H9 (cell line): Measurements from ENCODE around the gene VPREB3. TPM values are rescaled to one million over a fixed set of nuclear protein-coding genes. Genes with fewer than 3 reads are reported as not detected.
A peak's percentile ranks its signal among the peaks of the same experiment; 100 is the strongest.

Experiments used
- DNase-seq: peaks from one replicate; pipeline ENCODE4 v3.0.0-alpha.2; 2017
- H2AFZ ChIP-seq: one replicate; pipeline ENCODE4 v1.6.1; 2013; ENCODE audit warnings: mild to moderate bottlenecking, low read length, control low read depth, moderate library complexity
- H2AK5ac ChIP-seq: 2 replicates; pipeline ENCODE4 v1.6.1; 2013; ENCODE audit warnings: low read length, control low read depth, mixed read lengths; ENCODE audit not compliant: insufficient read length
- H2BK120ac ChIP-seq: one replicate; pipeline ENCODE4 v1.6.1; 2013; ENCODE audit warnings: low read depth, mild to moderate bottlenecking, low read length, control low read depth, inconsistent platforms; ENCODE audit not compliant: poor library complexity, severe bottlenecking
- H2BK12ac ChIP-seq: 2 replicates; pipeline ENCODE4 v1.6.1; 2013; ENCODE audit warnings: low read length, control low read depth, mixed read lengths, low read depth; ENCODE audit not compliant: insufficient read length
- H2BK15ac ChIP-seq: 2 replicates; pipeline ENCODE4 v1.6.1; 2013; ENCODE audit warnings: low read depth, low read length, control low read depth
- H2BK20ac ChIP-seq: one replicate; pipeline ENCODE4 v1.6.1; 2013; ENCODE audit warnings: low read depth, mild to moderate bottlenecking, low read length, control low read depth, inconsistent platforms; ENCODE audit not compliant: poor library complexity, severe bottlenecking
- H2BK5ac ChIP-seq: 2 replicates; pipeline ENCODE4 v1.6.1; 2013; ENCODE audit warnings: low read length, control low read depth, mixed read lengths; ENCODE audit not compliant: insufficient read length
- H3K14ac ChIP-seq: 2 replicates; pipeline ENCODE4 v1.6.1; 2013; ENCODE audit warnings: low read length, control low read depth; ENCODE audit not compliant: insufficient read depth
- H3K18ac ChIP-seq: 2 replicates; pipeline ENCODE4 v1.6.1; 2013; ENCODE audit warnings: low read depth, mild to moderate bottlenecking, mixed read lengths, low read length, control low read depth; ENCODE audit not compliant: insufficient read length
- H3K23ac ChIP-seq: 2 replicates; pipeline ENCODE4 v1.6.1; 2013; ENCODE audit warnings: low read length, control low read depth, mixed read lengths, low read depth; ENCODE audit not compliant: insufficient read length
- H3K23me2 ChIP-seq: 2 replicates; pipeline ENCODE4 v1.6.1; 2013; ENCODE audit warnings: low read depth, mild to moderate bottlenecking, mixed read lengths, low read length, control low read depth; ENCODE audit not compliant: insufficient read length, poor library complexity, severe bottlenecking
- H3K27ac ChIP-seq: 2 replicates; pipeline ENCODE4 v1.5.1; 2013; ENCODE audit warnings: low read length, control low read depth, mixed read lengths, low read depth; ENCODE audit not compliant: insufficient read length
- H3K27me3 ChIP-seq: 2 replicates; pipeline ENCODE4 v1.6.1; 2013; ENCODE audit warnings: low read length, control low read depth, inconsistent platforms; ENCODE audit not compliant: insufficient read depth
- H3K4ac ChIP-seq: 2 replicates; pipeline ENCODE4 v1.6.1; 2013; ENCODE audit warnings: low read depth, mild to moderate bottlenecking, control low read depth, inconsistent platforms, low read length, moderate library complexity
- H3K4me1 ChIP-seq: 2 replicates; pipeline ENCODE4 v1.6.1; 2013; ENCODE audit warnings: low read length, control low read depth, inconsistent platforms; ENCODE audit not compliant: insufficient read depth
- H3K4me2 ChIP-seq: 2 replicates; pipeline ENCODE4 v1.6.1; 2013; ENCODE audit warnings: low read length, control low read depth, mixed read lengths; ENCODE audit not compliant: insufficient read length, insufficient read depth
- H3K56ac ChIP-seq: 2 replicates; pipeline ENCODE4 v1.6.1; 2013; ENCODE audit warnings: low read depth, mild to moderate bottlenecking, mixed read lengths, low read length, control low read depth; ENCODE audit not compliant: insufficient read length
- H3K79me1 ChIP-seq: 2 replicates; pipeline ENCODE4 v1.6.1; 2013; ENCODE audit warnings: low read depth, mild to moderate bottlenecking, moderate library complexity, low read length, control low read depth, inconsistent platforms; ENCODE audit not compliant: insufficient read depth, poor library complexity, severe bottlenecking
- H3K79me2 ChIP-seq: 2 replicates; pipeline ENCODE4 v1.6.1; 2013; ENCODE audit warnings: low read length, control low read depth, inconsistent platforms; ENCODE audit not compliant: insufficient read depth
- H3K9ac ChIP-seq: 2 replicates; pipeline ENCODE4 v1.6.1; 2013; ENCODE audit warnings: low read length, control low read depth, mixed read lengths; ENCODE audit not compliant: insufficient read length; ENCODE audit errors: extremely low read depth
- H3K9me3 ChIP-seq: one replicate; pipeline ENCODE4 v1.6.1; 2013; ENCODE audit warnings: low read depth, low read length, inconsistent platforms; ENCODE audit not compliant: control insufficient read depth
- H3T11ph ChIP-seq: one replicate; pipeline ENCODE4 v1.6.1; 2013; ENCODE audit warnings: mild to moderate bottlenecking, low read length, control low read depth, inconsistent platforms
- H4K20me1 ChIP-seq: one replicate; pipeline ENCODE4 v1.6.1; 2013; ENCODE audit not compliant: control insufficient read depth, insufficient read length, insufficient read depth
- H4K5ac ChIP-seq: 2 replicates; pipeline ENCODE4 v1.6.1; 2013; ENCODE audit warnings: low read depth, mild to moderate bottlenecking, mixed read lengths, low read length, control low read depth; ENCODE audit not compliant: insufficient read length
- H4K8ac ChIP-seq: replicated peaks from 2 replicates; pipeline ENCODE4 v1.6.1; 2013; ENCODE audit warnings: low read length, control low read depth, mixed read lengths, low read depth; ENCODE audit not compliant: insufficient read length
- H4K91ac ChIP-seq: 2 replicates; pipeline ENCODE4 v1.6.1; 2013; ENCODE audit warnings: low read depth, mild to moderate bottlenecking, moderate library complexity, mixed read lengths, low read length, control low read depth; ENCODE audit not compliant: insufficient read length
- H3K27ac Mint-ChIP-seq, 3 experiments: 2 replicates in 2 of 3; 3 replicates in 1 of 3; pipeline ENCODE4 v1.8.0; 2020 to 2021; ENCODE audit warnings: mixed read lengths in 3 of 3, mild to moderate bottlenecking in 1 of 3, moderate library complexity in 1 of 3
- H3K27me3 Mint-ChIP-seq: 2 replicates; pipeline ENCODE4 v1.8.0; 2021; ENCODE audit warnings: low read depth, mild to moderate bottlenecking, moderate library complexity, mixed read lengths
- H3K36me3 Mint-ChIP-seq, 3 experiments: 2 replicates in 2 of 3; 3 replicates in 1 of 3; pipeline ENCODE4 v1.8.0; 2020 to 2021; ENCODE audit warnings: low read depth in 3 of 3, mixed read lengths in 3 of 3; ENCODE audit not compliant: insufficient read depth in 1 of 3
- H3K4me1 Mint-ChIP-seq, 2 experiments: 2 replicates each; pipeline ENCODE4 v1.8.0; 2020; ENCODE audit warnings: mixed read lengths in 2 of 2
- H3K4me3 Mint-ChIP-seq, 2 experiments: 2 replicates in 1 of 2; 3 replicates in 1 of 2; pipeline ENCODE4 v1.8.0; 2020 to 2021; ENCODE audit warnings: mild to moderate bottlenecking in 2 of 2, mixed read lengths in 2 of 2, moderate library complexity in 1 of 2
- H3K9me3 Mint-ChIP-seq, 2 experiments: 2 replicates in 1 of 2; 3 replicates in 1 of 2; pipeline ENCODE4 v1.8.0; 2020; ENCODE audit warnings: mild to moderate bottlenecking in 2 of 2, mixed read lengths in 2 of 2, moderate library complexity in 1 of 2
- WGBS: extraction: QIAGEN DNeasy Blood & Tissue Kit; methylation state at CpG from one replicate; pipeline ENCODE4 v1.1.7; 2013; ENCODE audit warnings: missing lambda C conversion rate, low lambda C conversion rate, mixed read lengths; ENCODE audit not compliant: insufficient read length; ENCODE audit errors: extremely low coverage; 5-methylcytosine and 5-hydroxymethylcytosine counted together
- total RNA-seq: library from RNA; stranded (reverse); gene quantifications from 2 replicates; pipeline ENCODE4 v1.2.1, GENCODE V29; 2021
- TF ChIP-seq, protein P1 (sequence below): fragments of 200-600 bp; sonication (generic); conservative IDR thresholded peaks from 3 replicates; pipeline ENCODE4 v1.8.0; 2021; ENCODE audit warnings: antibody characterized with exemption, mild to moderate bottlenecking

The VPREB3 gene
- total RNA-seq, 1 experiment from 2014 or later: 0.50 TPM

DNA sequence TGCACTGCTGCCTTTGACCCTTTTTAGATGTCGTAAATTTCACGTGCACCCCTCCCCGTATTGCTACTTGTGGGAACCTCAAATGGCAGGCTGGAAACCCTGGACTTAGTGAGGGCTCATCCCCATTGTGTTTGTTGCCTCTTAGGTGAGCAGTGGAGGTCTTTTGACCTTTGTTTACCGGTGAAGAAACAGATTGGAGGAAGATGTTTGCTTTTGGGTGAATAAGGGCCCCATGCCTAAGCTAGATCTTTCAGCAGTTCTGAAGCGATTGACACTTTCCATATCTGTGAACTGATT is 33.3 kb upstream of the VPREB3 start:
- Histone ChIP-seq H3K79me1 (no peaks in the 10 kb centered on the region), H2BK20ac (no peak overlapping the region), H2BK15ac (no peak overlapping the region), H3K4me2 (peak overlapping the region; percentile 70), H2BK5ac (no peak overlapping the region), H2BK120ac (no peak overlapping the region), H4K5ac (no peak overlapping the region), H3K9ac (peak overlapping the region; percentile 75), H3K4me1 (peaks cover 2% of the 10 kb centered on the region; the same call in 1 of the 2 replicates), H3K14ac (no peak overlapping the region), H3T11ph (no peak overlapping the region), H2BK12ac (no peak overlapping the region), H2AFZ (no peak overlapping the region), H3K23ac (no peak overlapping the region), H3K79me2 (peaks cover 16% of the 10 kb centered on the region; the same call in 1 of the 2 replicates), H4K20me1 (no peaks in the 10 kb centered on the region), H2AK5ac (no peak overlapping the region), H3K27ac (no peak overlapping the region), H3K18ac (no peak overlapping the region), H3K9me3 (no peaks in the 10 kb centered on the region), H4K91ac (no peak overlapping the region), H3K23me2 (peaks cover 2% of the 10 kb centered on the region), H3K4ac (no peak overlapping the region), H3K27me3 (no peaks in the 10 kb centered on the region), H3K56ac (no peak overlapping the region), H4K8ac (no peak overlapping the region)
- TF ChIP-seq, protein P1, sequence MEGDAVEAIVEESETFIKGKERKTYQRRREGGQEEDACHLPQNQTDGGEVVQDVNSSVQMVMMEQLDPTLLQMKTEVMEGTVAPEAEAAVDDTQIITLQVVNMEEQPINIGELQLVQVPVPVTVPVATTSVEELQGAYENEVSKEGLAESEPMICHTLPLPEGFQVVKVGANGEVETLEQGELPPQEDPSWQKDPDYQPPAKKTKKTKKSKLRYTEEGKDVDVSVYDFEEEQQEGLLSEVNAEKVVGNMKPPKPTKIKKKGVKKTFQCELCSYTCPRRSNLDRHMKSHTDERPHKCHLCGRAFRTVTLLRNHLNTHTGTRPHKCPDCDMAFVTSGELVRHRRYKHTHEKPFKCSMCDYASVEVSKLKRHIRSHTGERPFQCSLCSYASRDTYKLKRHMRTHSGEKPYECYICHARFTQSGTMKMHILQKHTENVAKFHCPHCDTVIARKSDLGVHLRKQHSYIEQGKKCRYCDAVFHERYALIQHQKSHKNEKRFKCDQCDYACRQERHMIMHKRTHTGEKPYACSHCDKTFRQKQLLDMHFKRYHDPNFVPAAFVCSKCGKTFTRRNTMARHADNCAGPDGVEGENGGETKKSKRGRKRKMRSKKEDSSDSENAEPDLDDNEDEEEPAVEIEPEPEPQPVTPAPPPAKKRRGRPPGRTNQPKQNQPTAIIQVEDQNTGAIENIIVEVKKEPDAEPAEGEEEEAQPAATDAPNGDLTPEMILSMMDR: no peak
- whole genome bisulfite sequencing: no CpG with 5 or more reads among the region's 5 CpGs
- Mint-ChIP-seq H3K4me3 (peak overlapping the region; percentile 88 to 95), H3K27me3 (no peaks in the 10 kb centered on the region), H3K4me1 (peaks cover 22 to 30% of the 10 kb centered on the region in 2 experiments), H3K27ac (peak overlapping the region; percentile 78 to 88 (median 83); a peak in 6 of 7 replicates), H3K9me3 (no peaks in the 10 kb centered on the region), H3K36me3 (peaks cover 2 to 17% (median 16%) of the 10 kb centered on the region in 3 experiments; a peak in 6 of 7 replicates)
- no peak for DNase-seq
